ENCODE measurements around the gene TMEM232. TPM values are rescaled to one million over a fixed set of nuclear protein-coding genes. Genes with fewer than 3 reads are reported as not detected.

The TMEM232 gene
- total RNA-seq, 1 donor from 2014 or later = 6.9 TPM

GRCh38 chr5:110549301-110549700 is 177.2 kb downstream of the TMEM232 start:
- Mint-ChIP-seq H3K4me1 (ENCODE audit: unreplicated experiment) (no peaks in the 10 kb centered on the region), H3K27ac (no peak overlapping the region), H3K4me3 (no peak overlapping the region), H3K9me3 (peaks cover 8% of the 10 kb centered on the region), H3K27me3 (no peaks in the 10 kb centered on the region), H3K36me3 (no peaks in the 10 kb centered on the region)
- DNase-seq (ENCODE audit: extremely low spot score, unreplicated experiment) = no peak
- no peak for TF ChIP-seq CTCF (conservative IDR thresholded peaks at IDR 0.05)

GRCh38 chr5:110548171-110548570 is 178.3 kb downstream of the TMEM232 start:
- no peaks in the 10 kb centered on the region for H3K36me3 Mint-ChIP-seq
- no peak overlapping the region for H3K27ac Mint-ChIP-seq
- no peaks in the 10 kb centered on the region for H3K4me1 Mint-ChIP-seq (ENCODE audit: unreplicated experiment)
- TF ChIP-seq CTCF (conservative IDR thresholded peaks at IDR 0.05) = no peak
- H3K4me3 Mint-ChIP-seq = no peak overlapping the region
- H3K9me3 Mint-ChIP-seq = no peaks in the 10 kb centered on the region
- DNase-seq (ENCODE audit: extremely low spot score, unreplicated experiment) = no peak
- no peaks in the 10 kb centered on the region for H3K27me3 Mint-ChIP-seq

- TF ChIP-seq CTCF (conservative IDR thresholded peaks at IDR 0.05) = no peak
- Mint-ChIP-seq H3K4me1 (ENCODE audit: unreplicated experiment) (no peaks in the 10 kb centered on the region), H3K27ac (no peak overlapping the region)
Observed at GRCh38 chr5:110547495-110547894, 179.0 kb downstream of the TMEM232 start.

GRCh38 chr5:110545716-110546115 is 180.8 kb downstream of the TMEM232 start:
- Mint-ChIP-seq H3K27me3 (no peaks in the 10 kb centered on the region), H3K9me3 (peaks cover 5% of the 10 kb centered on the region), H3K36me3 (no peaks in the 10 kb centered on the region), H3K27ac (no peak overlapping the region), H3K4me3 (no peak overlapping the region), H3K4me1 (ENCODE audit: unreplicated experiment) (no peaks in the 10 kb centered on the region)
- no peak for TF ChIP-seq CTCF (conservative IDR thresholded peaks at IDR 0.05)
- no peak for DNase-seq (ENCODE audit: extremely low spot score, unreplicated experiment)

More at GRCh38 chr5:110547495-110547894, 179.0 kb downstream of the TMEM232 start:
- Mint-ChIP-seq H3K9me3 (peaks cover 5% of the 10 kb centered on the region), H3K36me3 (no peaks in the 10 kb centered on the region), H3K27me3 (no peaks in the 10 kb centered on the region), H3K4me3 (no peak overlapping the region)
- DNase-seq (ENCODE audit: extremely low spot score, unreplicated experiment) = no peak

- H3K27me3 Mint-ChIP-seq = no peaks in the 10 kb centered on the region
- no peak overlapping the region for H3K27ac Mint-ChIP-seq
- no peaks in the 10 kb centered on the region for H3K36me3 Mint-ChIP-seq
- H3K4me1 Mint-ChIP-seq (ENCODE audit: unreplicated experiment) = no peaks in the 10 kb centered on the region
- peaks cover 5% of the 10 kb centered on the region for H3K9me3 Mint-ChIP-seq
- DNase-seq (ENCODE audit: extremely low spot score, unreplicated experiment) = no peak
- no peak overlapping the region for H3K4me3 Mint-ChIP-seq
- no peak for TF ChIP-seq CTCF (conservative IDR thresholded peaks at IDR 0.05)
Observed at GRCh38 chr5:110544603-110545002, 181.9 kb downstream of the TMEM232 start.

GRCh38 chr5:110542949-110543348 is 183.5 kb downstream of the TMEM232 start:
- no peak overlapping the region for H3K27ac Mint-ChIP-seq
- no peaks in the 10 kb centered on the region for H3K4me1 Mint-ChIP-seq (ENCODE audit: unreplicated experiment)
- TF ChIP-seq CTCF (conservative IDR thresholded peaks at IDR 0.05) = no peak
- DNase-seq (ENCODE audit: extremely low spot score, unreplicated experiment) = no peak
- peaks cover 5% of the 10 kb centered on the region for H3K9me3 Mint-ChIP-seq
- no peak overlapping the region for H3K4me3 Mint-ChIP-seq
- H3K36me3 Mint-ChIP-seq = no peaks in the 10 kb centered on the region
- no peaks in the 10 kb centered on the region for H3K27me3 Mint-ChIP-seq

All from type B pancreatic cell (in vitro differentiated cells).